K562 (cell line): ENCODE results near the gene ANKRD11.

Experiments used
- ARID2 ChIP-seq: fragments of 450-650 bp; IDR thresholded peaks from 2 replicates; pipeline ENCODE4 v1.6.1; 2017; ENCODE audit warnings: antibody characterized with exemption, mild to moderate bottlenecking
- GATA2 ChIP-seq: sonication (generic); formaldehyde crosslinking; IDR thresholded peaks from 2 replicates; pipeline ENCODE4 v1.4.0; 2020; ENCODE audit warnings: mild to moderate bottlenecking, missing genetic modification reagents
- MXI1 ChIP-seq: IDR thresholded peaks from 2 replicates; pipeline ENCODE4 v1.6.1; 2011; ENCODE audit warnings: low read depth, mild to moderate bottlenecking, improper control_type of control experiment, low read length
- TF ChIP-seq, protein P1 (sequence below): IDR thresholded peaks from 3 replicates; pipeline ENCODE4 v1.6.1; 2011; ENCODE audit warnings: borderline replicate concordance, mild to moderate bottlenecking, moderate library complexity; ENCODE audit not compliant: insufficient read length; ENCODE audit errors: extremely low read depth
- TF ChIP-seq, protein P2 (sequence below): fragments of 250-450 bp; sonication (Bioruptor Pico); IDR thresholded peaks from 2 replicates; pipeline ENCODE4 v1.5.0; 2021

DNA sequence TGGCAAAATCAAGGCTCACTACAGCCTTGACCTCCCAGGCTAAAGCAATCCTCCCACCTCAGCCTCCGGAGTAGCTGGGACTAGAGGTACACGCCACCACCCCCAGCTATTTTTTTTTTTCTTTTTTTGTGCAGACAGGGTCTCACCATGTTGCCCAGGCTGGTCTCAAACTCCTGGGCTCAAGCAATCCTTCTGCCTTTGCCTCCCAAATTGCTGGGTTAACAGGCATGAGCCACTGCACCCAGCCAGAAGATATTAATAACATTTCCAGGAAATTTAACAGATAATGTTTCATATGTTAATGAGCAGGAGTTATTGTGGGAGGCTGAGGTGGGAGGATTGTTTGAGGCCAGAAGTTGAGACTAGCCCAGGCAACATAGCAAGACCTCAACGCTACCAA, 9.4 kb upstream of the ANKRD11 start:
- TF ChIP-seq, protein P1, sequence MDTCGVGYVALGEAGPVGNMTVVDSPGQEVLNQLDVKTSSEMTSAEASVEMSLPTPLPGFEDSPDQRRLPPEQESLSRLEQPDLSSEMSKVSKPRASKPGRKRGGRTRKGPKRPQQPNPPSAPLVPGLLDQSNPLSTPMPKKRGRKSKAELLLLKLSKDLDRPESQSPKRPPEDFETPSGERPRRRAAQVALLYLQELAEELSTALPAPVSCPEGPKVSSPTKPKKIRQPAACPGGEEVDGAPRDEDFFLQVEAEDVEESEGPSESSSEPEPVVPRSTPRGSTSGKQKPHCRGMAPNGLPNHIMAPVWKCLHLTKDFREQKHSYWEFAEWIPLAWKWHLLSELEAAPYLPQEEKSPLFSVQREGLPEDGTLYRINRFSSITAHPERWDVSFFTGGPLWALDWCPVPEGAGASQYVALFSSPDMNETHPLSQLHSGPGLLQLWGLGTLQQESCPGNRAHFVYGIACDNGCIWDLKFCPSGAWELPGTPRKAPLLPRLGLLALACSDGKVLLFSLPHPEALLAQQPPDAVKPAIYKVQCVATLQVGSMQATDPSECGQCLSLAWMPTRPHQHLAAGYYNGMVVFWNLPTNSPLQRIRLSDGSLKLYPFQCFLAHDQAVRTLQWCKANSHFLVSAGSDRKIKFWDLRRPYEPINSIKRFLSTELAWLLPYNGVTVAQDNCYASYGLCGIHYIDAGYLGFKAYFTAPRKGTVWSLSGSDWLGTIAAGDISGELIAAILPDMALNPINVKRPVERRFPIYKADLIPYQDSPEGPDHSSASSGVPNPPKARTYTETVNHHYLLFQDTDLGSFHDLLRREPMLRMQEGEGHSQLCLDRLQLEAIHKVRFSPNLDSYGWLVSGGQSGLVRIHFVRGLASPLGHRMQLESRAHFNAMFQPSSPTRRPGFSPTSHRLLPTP = no peak
- no peak for TF ChIP-seq ARID2
- TF ChIP-seq GATA2 (CRISPR knock-in tag) = no peak
- TF ChIP-seq MXI1 = no peak
- TF ChIP-seq, protein P2, sequence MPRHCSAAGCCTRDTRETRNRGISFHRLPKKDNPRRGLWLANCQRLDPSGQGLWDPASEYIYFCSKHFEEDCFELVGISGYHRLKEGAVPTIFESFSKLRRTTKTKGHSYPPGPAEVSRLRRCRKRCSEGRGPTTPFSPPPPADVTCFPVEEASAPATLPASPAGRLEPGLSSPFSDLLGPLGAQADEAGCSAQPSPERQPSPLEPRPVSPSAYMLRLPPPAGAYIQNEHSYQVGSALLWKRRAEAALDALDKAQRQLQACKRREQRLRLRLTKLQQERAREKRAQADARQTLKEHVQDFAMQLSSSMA = no peak
